Fibroblast of lung (primary cell): ENCODE data around the gene VSIR. TPM values are rescaled to one million over a fixed set of nuclear protein-coding genes. Genes with fewer than 3 reads are reported as not detected.

Experiments
- DNase-seq, 2 donors: peaks; one replicate each; pipeline versions ENCODE4 v3.0.0 to v3.0.0-alpha.2; 2010; ENCODE audit warnings: low read depth in 2 of 2
- H2AFZ ChIP-seq: 2 replicates; pipeline ENCODE4 v1.5.1; 2012; ENCODE audit warnings: low read length, control low read depth, inconsistent platforms
- H3K27ac ChIP-seq: 2 replicates; pipeline ENCODE4 v1.5.1; 2011; ENCODE audit warnings: low read length, control low read depth; ENCODE audit not compliant: insufficient read depth
- H3K27me3 ChIP-seq: 2 replicates; pipeline ENCODE4 v1.5.1; 2011; ENCODE audit warnings: mild to moderate bottlenecking, low read length; ENCODE audit not compliant: control insufficient read depth, insufficient read depth
- H3K36me3 ChIP-seq: 2 replicates; pipeline ENCODE4 v1.5.1; 2011; ENCODE audit warnings: low read length; ENCODE audit not compliant: control insufficient read depth, insufficient read depth
- H3K4me1 ChIP-seq: 2 replicates; pipeline ENCODE4 v1.5.1; 2011; ENCODE audit warnings: low read length; ENCODE audit not compliant: control insufficient read depth, insufficient read depth; ENCODE audit errors: extremely low read depth
- H3K4me2 ChIP-seq: 2 replicates; pipeline ENCODE4 v1.5.1; 2011; ENCODE audit warnings: low read length, control low read depth; ENCODE audit not compliant: insufficient read depth; ENCODE audit errors: extremely low read depth
- H3K4me3 ChIP-seq, 4 experiments: fragments of 200-600 bp in 1 of 4; sonication (generic) in 1 of 4; replicated peaks in 1 of 4; 2 replicates each; pipeline ENCODE4 v1.5.1; 2011 to 2016; ENCODE audit warnings: low read length in 4 of 4, low read depth in 3 of 4, mild to moderate bottlenecking in 3 of 4, control low read depth in 2 of 4, inconsistent platforms in 1 of 4, mixed read lengths in 1 of 4; ENCODE audit not compliant: insufficient read depth in 1 of 4; ENCODE audit errors: control extremely low read depth in 1 of 4
- H3K79me2 ChIP-seq: 2 replicates; pipeline ENCODE4 v1.5.1; 2012; ENCODE audit warnings: mild to moderate bottlenecking, low read length, inconsistent platforms; ENCODE audit not compliant: control insufficient read depth, insufficient read depth
- H3K9ac ChIP-seq: 2 replicates; pipeline ENCODE4 v1.5.1; 2011; ENCODE audit warnings: mild to moderate bottlenecking, low read length, control low read depth; ENCODE audit not compliant: insufficient read depth
- H3K9me3 ChIP-seq: 2 replicates; pipeline ENCODE4 v1.5.1; 2012; ENCODE audit warnings: low read depth, low read length; ENCODE audit not compliant: control insufficient read depth, insufficient read depth
- H4K20me1 ChIP-seq: 2 replicates; pipeline ENCODE4 v1.5.1; 2011; ENCODE audit warnings: low read length; ENCODE audit not compliant: control insufficient read depth, insufficient read depth; ENCODE audit errors: extremely low read depth
- EZH2 ChIP-seq: IDR thresholded peaks from 2 replicates; pipeline ENCODE4 v1.5.1; 2012; ENCODE audit warnings: low read length, control low read depth, mild to moderate bottlenecking; ENCODE audit errors: missing control alignments
- polyA plus RNA-seq, 2 donors: library from polyadenylated mRNA; depleted of rRNA in 1 of 2; stranded (reverse) in 1 of 2; unstranded in 1 of 2; fragments of >200 nt; gene quantifications; 2 replicates each; pipeline ENCODE4 v1.2.1, GENCODE V29; 2011 to 2012; ENCODE audit warnings: missing spikeins in 1 of 2
- total RNA-seq: library from RNA; depleted of rRNA; stranded (reverse); fragments of >200 nt; gene quantifications from 2 replicates; pipeline ENCODE4 v1.2.1, GENCODE V29; 2014
- TF ChIP-seq, protein P1 (sequence below), 2 donors: IDR thresholded peaks in 1 of 2; conservative IDR thresholded peaks in 1 of 2; 1 replicate in 1 of 2; 2 replicates in 1 of 2; pipeline ENCODE4 v1.5.1; 2011 to 2012; ENCODE audit warnings: low read length in 2 of 2, control low read depth in 1 of 2, inconsistent platforms in 1 of 2, low read depth in 1 of 2, mild to moderate bottlenecking in 1 of 2

Gene VSIR
- total and polyA plus RNA-seq, 2 donors (not counting 1 experiment from before 2014, with no cell fraction given), result 39.9 to 44.1 TPM

DNA sequence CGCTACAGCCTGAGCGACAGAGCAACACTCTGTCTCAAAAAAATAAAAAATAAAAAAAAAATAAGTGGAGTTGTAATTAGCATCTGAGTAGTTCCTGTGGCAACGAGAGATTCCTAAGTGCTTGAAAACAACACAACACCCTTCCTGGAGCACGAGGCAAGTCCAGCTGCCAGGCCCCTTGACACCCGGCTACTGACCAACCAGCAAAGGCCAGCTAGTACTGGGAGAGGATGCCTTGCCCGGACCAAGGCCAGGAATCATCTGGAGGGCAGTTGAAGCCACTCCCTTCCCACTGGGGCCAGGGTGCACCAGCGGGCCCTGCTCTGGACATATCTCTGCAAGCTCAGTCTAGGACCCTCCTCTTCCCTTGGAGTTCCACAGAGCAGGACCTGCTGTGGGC is 54.3 kb downstream of the VSIR start:
- no peaks in the 10 kb centered on the region for H4K20me1 ChIP-seq
- H3K79me2 ChIP-seq, result no peaks in the 10 kb centered on the region
- H3K27me3 ChIP-seq, result peaks cover 3% of the 10 kb centered on the region
- peaks cover 6% of the 10 kb centered on the region for H3K4me1 ChIP-seq
- no peak overlapping the region for H3K9ac ChIP-seq
- no peaks in the 10 kb centered on the region for H3K36me3 ChIP-seq
- no peak overlapping the region for H3K4me2 ChIP-seq
- TF ChIP-seq, protein P1, sequence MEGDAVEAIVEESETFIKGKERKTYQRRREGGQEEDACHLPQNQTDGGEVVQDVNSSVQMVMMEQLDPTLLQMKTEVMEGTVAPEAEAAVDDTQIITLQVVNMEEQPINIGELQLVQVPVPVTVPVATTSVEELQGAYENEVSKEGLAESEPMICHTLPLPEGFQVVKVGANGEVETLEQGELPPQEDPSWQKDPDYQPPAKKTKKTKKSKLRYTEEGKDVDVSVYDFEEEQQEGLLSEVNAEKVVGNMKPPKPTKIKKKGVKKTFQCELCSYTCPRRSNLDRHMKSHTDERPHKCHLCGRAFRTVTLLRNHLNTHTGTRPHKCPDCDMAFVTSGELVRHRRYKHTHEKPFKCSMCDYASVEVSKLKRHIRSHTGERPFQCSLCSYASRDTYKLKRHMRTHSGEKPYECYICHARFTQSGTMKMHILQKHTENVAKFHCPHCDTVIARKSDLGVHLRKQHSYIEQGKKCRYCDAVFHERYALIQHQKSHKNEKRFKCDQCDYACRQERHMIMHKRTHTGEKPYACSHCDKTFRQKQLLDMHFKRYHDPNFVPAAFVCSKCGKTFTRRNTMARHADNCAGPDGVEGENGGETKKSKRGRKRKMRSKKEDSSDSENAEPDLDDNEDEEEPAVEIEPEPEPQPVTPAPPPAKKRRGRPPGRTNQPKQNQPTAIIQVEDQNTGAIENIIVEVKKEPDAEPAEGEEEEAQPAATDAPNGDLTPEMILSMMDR (conservative IDR thresholded peaks at IDR 0.05 in 1 of 2, IDR thresholded peaks at IDR 0.05 in 1 of 2; ENCODE audit: low read depth in 1 of 2, low read length in 2 of 2), result no peak
- H3K4me3 ChIP-seq, result no peak overlapping the region
- DNase-seq, result no peak
- H2AFZ ChIP-seq, result no peak overlapping the region
- no peak overlapping the region for H3K27ac ChIP-seq
- no peaks in the 10 kb centered on the region for H3K9me3 ChIP-seq

DNA sequence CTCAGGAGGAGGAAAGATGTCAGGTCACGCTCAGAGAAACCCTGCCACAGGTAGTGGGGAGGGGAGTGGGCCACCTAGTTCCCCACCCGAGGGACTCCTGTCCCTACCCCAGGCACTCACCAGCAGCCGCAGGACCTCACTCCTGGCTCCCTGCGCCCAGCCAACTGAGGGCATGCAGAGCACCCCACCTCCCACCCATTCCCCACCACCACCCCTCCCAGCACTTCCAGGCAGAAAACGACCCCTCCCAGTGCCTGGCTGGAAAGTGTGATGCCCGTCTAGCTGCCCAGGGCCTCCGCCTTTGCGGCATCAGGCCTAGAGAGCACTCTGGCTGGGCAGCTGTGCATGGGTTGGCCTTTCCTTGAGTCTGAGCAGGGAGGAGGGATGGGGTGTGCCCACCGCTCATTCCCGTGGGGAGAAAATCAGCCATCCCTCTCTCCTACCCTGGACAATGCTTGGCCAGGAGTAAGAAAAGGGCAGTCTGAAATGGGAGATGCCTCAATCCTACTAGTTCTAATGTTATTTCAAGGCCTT is 55.1 kb downstream of the VSIR start:
- no peaks in the 10 kb centered on the region for H3K79me2 ChIP-seq
- no peaks in the 10 kb centered on the region for H3K9me3 ChIP-seq
- H3K27me3 ChIP-seq, result peaks cover 3% of the 10 kb centered on the region
- no peak for TF ChIP-seq EZH2
- TF ChIP-seq, protein P1 (conservative IDR thresholded peaks at IDR 0.05 in 1 of 2, IDR thresholded peaks at IDR 0.05 in 1 of 2; ENCODE audit: low read depth in 1 of 2, low read length in 2 of 2), result no peak
- H3K36me3 ChIP-seq, result no peaks in the 10 kb centered on the region
- no peaks in the 10 kb centered on the region for H4K20me1 ChIP-seq
- peaks cover 10% of the 10 kb centered on the region for H3K4me1 ChIP-seq
- no peak overlapping the region for H3K9ac ChIP-seq
- H2AFZ ChIP-seq, result no peak overlapping the region
- no peak overlapping the region for H3K27ac ChIP-seq
- no peak overlapping the region for H3K4me3 ChIP-seq
- no peak overlapping the region for H3K4me2 ChIP-seq
- no peak for DNase-seq

DNA sequence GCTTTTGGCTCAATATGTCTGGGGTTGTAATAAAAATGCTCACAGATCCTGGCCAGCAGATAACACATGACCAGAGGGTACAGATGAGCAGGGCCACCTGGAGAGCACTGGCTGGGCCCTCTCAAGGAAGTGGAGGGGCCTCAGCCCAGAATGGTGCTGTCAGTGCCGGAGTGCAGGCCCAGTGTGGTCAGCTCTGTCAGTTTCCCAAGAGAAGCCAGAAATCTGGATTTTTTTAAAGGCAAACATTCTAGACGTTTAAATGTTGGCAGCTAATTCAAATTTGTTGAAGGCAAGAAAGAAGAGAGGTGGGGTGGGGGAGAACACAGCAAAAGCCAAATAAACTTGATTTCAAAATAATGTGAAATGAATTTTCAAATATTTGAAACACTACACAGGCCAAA is 55.8 kb downstream of the VSIR start:
- Histone ChIP-seq H3K27me3 (peaks cover 3% of the 10 kb centered on the region), H2AFZ (no peak overlapping the region), H3K9me3 (no peaks in the 10 kb centered on the region), H3K9ac (no peak overlapping the region), H3K4me1 (peaks cover 16% of the 10 kb centered on the region), H3K27ac (no peak overlapping the region), H4K20me1 (no peaks in the 10 kb centered on the region), H3K79me2 (no peaks in the 10 kb centered on the region), H3K4me2 (no peak overlapping the region), H3K36me3 (no peaks in the 10 kb centered on the region), H3K4me3 (no peak overlapping the region)
- TF ChIP-seq, protein P1 (conservative IDR thresholded peaks at IDR 0.05 in 1 of 2, IDR thresholded peaks at IDR 0.05 in 1 of 2; ENCODE audit: low read depth in 1 of 2, low read length in 2 of 2), result no peak
- TF ChIP-seq EZH2, result no peak
- DNase-seq, result peak in 1 of 2 donors; percentile 31
